GM18519 (cell line): ENCODE results near the gene TGFB3.
"Not testable (repeated sequence)": the region's sequence is repeated elsewhere in the genome, so short reads cannot be mapped to it uniquely, and the experiment has no call there.

Source experiments
- ATAC-seq: cut with Tn5 transposase; IDR thresholded peaks from one replicate; pipeline ENCODE4 v1.9.1; 2021; ENCODE audit warnings: mild to moderate bottlenecking, moderate library complexity; ENCODE audit not compliant: unreplicated experiment, low FRiP score

The TGFB3 gene

GRCh38 chr14:75961662-75962061, 20.1 kb downstream of the TGFB3 start:
- ATAC-seq = no peak

DNA sequence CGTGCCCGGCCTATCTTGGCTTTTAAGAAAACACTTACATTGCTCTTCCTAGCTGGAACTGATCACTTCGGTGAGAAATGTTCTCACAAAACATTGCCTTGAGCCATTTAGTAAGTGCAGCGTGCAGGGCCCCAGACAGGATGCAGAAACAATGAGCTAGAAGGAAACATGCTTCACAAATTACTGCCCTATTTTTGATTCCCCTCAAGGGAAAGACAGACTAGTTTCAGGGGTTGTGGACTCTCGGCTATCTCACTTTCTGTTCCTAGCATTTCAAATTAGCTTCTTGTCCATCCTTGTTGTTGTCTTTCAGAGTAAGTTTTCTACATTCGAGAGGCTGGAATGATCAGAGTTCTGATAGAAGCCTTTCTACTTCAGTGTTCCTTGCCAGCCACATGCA, 21.6 kb downstream of the TGFB3 start:
- no peak for ATAC-seq

GRCh38 chr14:75959031-75959430, 22.8 kb downstream of the TGFB3 start:
- ATAC-seq = no peak

DNA sequence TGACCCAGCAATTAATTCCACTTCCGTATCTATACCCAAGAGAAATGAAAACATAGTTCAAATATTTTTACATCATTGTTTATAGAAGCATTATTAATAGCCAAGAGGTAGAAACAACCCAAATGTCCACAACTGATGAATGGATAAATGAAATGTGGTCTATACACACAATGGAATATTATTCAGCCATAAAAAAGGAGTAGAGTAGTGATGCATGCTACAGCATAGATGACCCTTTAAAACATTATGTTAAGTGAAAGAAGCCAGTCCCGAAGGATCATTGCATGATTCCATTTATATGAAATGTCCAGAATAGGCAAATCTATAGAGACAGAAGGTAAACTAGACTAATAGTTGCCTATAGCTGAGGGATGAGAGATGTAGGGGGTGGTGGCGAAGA, 29.3 kb downstream of the TGFB3 start:
- no peak for ATAC-seq

- ATAC-seq = no peak
These were observed 35.0 kb downstream of the TGFB3 start for GRCh38 chr14:75946785-75947184.

GRCh38 chr14:75944607-75945241, 37.1 kb downstream of the TGFB3 start:
- ATAC-seq = no peak

- no peak for ATAC-seq
These were observed 40.8 kb downstream of the TGFB3 start for GRCh38 chr14:75941030-75941429.

DNA sequence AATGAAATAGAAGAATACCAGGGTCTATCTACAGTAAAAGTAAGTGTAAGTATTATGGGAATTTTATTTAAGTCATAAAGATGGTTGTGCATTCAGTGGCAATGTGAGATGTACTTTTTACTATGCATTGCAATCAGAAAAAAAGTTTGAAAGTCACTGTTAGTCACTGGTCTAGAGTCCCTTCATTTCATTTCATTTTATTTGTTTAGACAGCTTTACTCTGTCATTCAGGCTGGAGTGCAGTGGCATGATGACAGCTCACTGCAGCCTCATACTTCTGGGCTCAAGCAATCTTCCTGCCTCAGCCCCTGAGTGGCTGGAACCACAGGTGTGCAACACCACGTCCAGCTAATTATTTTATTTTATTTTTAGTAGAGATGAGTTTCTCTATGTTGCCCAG, 42.6 kb downstream of the TGFB3 start:
- no peak for ATAC-seq

DNA sequence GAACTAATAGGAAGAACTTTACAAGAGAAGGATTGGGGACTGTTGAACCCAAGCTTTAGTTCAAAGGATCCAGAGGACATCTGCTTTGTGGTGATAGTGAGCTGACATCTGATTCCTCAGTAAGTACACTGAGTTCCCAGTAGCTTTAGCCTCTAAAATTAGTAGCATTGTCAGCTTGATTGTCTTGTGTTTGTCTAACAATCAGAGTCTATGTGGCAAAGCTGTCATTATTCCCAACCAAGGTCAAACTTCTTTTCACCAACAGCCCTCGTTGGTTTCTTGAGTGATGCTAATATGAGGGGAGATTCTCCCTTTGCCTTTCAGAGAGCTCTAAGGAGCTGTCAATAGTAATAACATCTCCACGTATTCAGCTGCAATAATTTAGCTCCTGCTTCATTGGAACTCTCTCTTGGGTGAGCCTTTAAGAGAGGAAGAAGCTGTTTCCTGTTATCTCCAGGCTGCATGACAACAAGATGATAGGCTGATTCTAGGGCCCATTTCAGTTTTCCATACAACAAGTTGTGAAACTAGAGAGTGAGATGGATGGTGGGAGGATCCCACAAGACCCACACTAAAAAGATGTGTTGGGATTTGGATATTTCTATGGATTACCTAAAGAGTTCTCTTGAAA, 46.7 kb downstream of the TGFB3 start:
- no peak for ATAC-seq

- no peak for ATAC-seq
These were observed 48.0 kb downstream of the TGFB3 start for GRCh38 chr14:75933712-75934296.

DNA sequence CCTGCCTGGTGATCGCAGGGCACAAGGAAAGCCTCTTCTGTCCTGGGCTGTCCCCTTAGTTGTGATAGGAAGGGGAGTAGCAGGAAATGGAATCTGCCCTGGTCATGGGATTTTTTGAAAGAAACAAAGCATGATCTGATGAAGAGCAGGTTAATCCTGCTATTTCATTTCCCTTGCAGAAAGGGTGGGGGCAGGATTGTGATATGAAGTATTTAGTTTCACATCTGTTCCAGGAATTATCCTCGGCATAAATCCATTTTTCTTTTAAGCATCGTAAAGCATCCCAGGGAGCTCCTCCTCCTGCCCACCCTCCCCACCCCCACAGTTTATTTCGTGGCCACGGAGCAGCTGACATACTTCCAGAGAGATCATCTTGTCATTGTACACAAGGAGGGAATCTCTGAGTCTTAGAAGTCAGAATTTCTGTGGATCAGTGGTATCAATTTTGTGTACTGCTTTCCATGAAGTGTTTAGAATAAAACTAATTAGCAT, 53.1 kb downstream of the TGFB3 start:
- no peak for ATAC-seq

DNA sequence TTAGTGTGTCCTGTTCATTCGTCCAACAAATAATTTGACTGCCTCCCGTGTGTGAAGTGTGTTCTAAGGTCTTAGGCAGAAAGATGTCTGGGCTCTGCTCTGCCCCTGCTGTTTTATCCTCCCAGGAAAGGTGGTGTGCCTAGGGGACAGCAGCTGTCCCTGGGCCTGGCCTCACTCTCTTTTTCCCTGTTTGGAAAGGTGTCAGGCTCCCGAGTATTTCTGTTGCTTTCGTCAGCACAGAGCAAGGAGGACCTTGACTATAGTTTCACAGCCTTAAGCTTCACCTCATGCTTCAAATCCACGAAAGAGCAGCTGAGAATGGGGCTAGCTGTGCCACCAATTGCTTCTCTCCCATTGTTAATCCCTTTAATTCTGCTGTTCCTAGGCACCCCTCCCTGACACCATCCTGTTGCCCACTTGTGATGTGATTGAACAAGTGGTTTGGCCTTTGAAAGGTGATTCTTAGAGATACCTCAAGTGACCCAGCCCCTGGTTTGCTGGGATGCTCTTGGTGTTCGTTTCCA, 54.2 kb downstream of the TGFB3 start:
- ATAC-seq = no peak

DNA sequence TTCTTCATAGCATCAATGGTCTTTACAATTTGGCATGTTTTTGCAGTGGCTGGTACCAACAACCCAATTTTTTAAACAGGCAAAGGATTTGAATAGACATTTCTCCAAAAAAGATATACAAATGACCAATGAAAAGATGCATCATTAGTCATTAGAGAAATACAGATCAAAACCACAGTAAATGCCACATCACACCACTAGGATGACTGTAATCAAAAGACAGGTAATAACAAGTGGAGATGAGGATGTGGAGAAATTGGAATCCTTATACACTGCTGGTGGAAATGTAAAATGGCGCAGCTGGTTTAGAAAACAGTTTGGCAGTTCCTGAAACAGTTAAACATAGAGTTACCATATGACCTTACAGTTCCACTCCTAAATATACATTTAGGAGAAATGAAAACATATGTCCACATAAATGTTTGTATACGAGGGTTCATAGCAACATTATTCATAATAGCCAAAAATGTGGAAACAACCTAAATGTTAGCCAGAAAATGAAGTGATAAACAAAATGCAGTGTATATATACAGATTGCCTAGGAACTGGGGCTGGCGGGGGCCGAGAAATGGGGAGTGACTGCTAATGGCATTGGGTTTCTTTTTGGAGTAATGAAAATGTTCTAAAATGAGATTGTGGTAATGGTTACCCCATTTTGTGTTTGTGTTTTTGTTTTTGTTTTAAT, 55.2 kb downstream of the TGFB3 start:
- ATAC-seq = no peak

DNA sequence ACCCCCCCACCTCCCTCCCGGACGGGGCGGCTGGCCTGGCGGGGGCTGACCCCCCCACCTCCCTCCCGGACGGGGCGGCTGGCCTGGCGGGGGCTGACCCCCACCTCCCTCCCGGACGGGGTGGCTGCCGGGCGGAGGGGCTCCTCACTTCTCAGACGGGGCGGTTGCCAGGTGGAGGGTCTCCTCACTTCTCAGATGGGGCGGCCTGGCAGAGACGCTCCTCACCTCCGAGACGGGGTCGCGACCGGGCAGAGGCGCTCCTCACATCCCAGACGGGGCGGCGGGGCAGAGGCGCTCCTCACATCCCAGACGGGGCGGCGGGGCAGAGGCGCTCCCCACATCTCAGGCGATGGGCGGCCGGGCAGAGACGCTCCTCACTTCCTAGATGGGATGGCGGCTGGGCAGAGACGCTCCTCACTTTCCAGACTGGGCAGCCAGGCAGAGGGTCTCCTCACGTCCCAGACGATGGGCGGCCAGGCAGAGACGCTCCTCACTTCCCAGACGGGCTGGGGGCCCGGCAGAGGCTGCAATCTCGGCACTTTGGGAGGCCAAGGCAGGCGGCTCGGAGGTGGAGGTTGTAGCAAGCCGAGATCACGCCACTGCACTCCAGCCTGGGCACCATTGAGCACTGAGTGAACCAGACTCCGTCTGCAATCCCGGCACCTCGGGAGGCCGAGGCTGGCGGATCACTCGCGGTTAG, 56.5 kb downstream of the TGFB3 start:
- not testable (repeated sequence) for ATAC-seq

GRCh38 chr14:75920421-75920820, 61.4 kb downstream of the TGFB3 start:
- not testable (repeated sequence) for ATAC-seq

- no peak for ATAC-seq
These were observed 63.9 kb downstream of the TGFB3 start for GRCh38 chr14:75917946-75918335.

DNA sequence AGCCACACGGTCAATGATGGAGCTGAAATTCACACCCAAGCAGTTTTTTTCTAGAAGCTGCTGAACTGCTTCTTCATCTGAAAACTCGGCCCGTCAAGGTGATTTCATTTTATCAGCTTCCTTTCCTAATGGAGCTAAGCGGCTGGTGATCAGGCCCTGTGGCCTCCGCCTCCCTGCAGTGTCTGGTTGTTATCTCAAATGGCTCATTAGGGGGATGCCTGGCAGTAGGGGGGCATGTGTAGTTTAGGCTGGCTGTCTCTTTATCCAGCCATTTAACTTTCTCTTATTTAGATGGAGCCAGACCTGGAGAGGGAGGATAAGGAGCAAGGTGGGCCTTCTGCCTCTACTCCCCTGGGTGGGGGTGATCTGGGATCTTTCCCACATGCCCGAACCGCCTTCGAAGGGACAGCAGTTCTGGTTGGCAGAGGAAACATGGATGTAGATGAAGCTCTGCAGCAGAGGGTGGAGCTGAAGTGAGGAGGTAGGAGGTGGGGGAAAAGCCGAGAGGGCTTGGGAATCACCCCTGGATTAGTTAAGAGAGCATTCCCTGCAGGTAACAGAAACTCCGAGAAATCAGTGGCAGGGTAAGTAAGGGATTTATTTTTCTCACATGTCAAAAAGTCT, 64.4 kb downstream of the TGFB3 start:
- no peak for ATAC-seq

- no peak for ATAC-seq
These were observed 66.8 kb downstream of the TGFB3 start for GRCh38 chr14:75915045-75915444.

DNA sequence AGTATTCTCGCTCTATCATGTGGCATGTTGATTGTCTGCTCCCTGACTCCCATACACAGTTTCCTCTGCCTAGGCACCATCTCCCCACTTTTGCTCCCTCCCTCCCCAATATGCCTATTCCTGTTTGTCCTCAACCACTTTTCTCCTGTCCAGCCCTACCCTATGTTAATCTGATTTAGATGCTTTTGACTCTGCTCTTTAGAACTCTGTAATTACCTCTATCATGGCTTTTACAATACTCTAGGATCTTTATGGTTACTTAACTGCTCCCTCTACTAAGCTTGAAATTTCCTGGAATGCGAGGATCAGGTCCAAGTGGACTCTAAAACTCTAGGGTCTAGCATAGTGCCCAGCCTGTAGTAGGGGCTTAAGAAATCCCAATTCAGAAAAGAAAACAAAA, 68.6 kb downstream of the TGFB3 start:
- ATAC-seq = no peak

GRCh38 chr14:75911883-75912282, 69.9 kb downstream of the TGFB3 start:
- ATAC-seq = no peak
